Activated CD4-positive, alpha-beta T cell treated with anti-CD3 and anti-CD28 coated beads, Interleukin-2, amount 50 U/mL, for 4 hours (primary cell): ENCODE results near the gene IL5.

Experiments
- DNase-seq, 2 experiments: peaks; one replicate each; pipeline ENCODE4 v3.0.0-alpha.2; 2020

IL5 gene

DNA sequence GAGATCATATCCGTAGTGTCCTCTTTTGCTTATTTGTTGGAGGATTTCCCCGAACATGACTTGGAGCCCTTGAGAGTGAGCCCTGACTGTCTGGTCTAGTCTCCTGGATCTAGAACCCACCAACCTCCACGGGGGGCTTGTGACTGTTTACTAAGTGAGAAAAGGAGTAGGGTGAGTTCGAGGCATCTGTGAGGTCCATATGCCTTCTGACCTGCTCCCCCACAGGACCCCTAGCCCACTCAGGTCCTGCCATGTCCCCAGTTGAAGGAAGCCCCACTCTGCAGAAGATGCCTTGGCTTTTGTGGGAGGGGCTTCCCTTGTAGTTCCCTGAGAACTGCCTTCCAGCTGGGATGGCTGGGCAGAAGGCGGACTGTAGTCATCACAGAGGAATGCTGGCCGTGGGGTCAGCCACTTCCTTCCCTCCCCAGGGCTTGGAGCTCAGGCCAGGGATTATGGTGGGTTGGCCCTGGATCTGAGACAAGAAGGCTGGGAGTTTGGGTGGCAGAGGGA lies 45.8 kb downstream of the IL5 start:
- DNase-seq = no peak

DNA sequence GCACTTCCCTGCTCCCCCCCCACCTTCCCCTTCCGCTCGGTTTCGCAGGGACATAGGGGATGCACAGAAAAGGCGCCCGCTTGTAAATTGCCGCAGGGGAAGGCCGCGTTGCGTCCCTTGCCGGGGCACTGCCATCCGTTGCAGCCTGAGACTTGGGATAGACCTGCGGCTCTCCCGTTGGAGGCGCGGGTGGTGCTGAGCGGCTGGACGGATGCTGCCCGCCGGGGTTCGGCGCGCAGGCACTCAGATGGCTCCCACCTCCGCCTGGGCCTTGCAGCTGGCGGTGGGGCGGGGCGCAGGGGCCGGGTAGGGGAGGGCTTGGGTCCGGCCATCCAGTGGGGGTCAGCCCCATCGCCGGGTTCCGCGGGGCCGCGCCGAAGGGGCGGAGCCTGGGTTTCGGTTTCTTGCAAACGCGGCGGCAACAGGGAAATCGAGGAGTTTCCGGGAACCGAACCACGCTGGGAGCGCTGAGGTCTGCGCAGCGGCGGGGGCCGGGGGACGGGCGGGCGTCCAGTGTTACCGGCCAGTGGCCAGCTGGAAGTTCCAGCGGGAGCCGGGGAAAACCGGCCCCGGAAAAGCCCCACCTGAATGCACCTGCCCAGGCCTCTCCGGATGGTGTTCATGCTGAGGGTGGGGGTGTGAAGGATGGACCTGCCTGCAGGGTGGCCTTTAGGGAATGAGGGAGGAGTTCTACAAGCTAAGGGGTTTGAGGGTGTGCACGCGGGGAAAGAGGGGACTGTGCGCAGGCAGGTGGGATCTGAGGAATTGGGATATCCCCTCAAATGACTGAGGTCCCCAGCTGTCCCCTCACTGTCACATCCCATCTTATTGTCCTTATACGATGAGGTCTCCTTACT lies 46.5 kb downstream of the IL5 start:
- DNase-seq = peak in 1 of 2 experiments; percentile 66

DNA sequence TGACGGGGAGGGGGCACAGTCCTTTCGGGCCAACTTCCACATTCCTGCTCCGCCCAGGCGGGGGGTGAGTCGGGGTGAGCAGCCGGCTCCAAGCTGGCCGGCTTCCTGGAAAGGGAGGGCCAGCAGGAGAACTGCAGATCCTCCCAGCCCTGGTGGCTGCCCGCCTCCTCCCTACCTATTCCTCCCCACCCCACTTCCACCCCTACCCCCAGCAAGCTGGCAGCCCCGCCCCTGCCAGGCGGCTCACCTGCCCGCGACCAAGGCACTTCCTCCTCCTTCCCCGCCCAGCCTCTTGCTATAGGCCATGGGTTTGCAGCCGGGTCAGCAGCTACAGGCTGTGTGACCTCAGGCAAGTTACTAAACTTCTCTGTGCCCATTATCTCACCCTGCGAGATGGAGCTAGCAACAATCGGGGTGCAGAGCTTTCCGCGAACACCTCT lies 47.1 kb downstream of the IL5 start:
- peak; percentile 89 to 91 for DNase-seq

DNA sequence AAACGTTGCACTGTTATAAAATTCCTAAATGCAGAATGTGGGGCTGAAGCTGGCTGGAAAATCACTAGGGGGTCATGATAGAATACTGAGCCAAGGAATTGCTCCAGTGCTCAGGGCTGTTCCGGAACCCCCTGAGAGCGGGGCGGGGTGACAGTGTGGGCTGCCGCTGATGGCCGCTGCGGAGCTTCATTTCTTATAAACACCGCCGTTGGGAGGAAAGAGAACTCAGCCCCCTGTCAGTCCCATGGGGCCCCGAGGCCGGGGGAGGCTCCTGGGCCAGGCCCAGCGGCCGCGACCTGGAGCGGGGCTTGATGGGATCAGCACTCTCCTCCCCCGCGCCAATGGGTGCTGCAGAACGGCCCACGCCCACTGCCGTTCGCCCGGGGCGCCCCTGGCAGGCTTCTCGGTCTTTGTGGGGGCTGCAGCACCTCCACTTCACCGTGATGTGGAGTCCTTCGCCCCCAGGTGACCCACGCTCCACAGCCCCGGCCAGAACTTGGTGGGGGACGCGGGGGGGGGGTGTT lies 47.6 kb downstream of the IL5 start:
- DNase-seq = peak; percentile 72 to 79

DNA sequence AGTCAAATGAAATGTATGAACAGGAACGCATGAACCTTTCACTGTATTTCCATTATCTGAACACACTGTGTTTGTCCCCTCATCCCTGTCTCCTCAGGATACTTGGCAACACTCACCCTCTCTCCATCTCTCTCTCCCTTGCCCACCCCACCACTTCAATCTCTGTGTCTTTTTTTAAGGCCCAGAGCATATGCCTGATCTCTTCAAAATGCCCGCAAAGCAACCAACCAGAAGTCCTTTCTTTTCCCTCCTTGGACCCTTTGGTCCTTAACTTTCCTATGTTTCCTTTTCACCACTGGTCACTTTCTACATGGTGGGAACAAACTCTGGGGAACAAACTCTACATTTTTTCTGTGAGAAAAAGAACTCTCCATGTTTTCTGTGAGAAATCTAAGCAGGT lies 49.5 kb downstream of the IL5 start:
- DNase-seq = no peak

DNA sequence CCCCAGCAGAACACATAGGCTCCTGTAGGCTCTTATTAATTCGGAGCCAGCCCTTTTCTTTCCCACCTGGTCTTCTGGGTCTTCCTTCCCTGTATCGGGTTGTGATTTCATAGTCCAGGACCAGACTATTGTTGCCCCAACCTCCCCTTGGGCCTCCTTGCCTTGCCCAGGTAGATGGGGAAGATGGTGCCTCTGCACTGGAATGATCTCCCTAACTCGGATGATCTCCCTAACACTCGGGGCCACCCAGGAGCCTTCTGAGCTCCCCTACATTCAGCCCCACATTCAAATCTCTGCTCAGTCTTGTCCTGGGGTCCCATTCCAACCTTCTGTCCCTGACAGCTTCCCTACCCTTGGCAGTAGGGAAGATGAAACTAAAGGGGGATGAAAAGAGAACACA lies 50.1 kb downstream of the IL5 start:
- no peak for DNase-seq

DNA sequence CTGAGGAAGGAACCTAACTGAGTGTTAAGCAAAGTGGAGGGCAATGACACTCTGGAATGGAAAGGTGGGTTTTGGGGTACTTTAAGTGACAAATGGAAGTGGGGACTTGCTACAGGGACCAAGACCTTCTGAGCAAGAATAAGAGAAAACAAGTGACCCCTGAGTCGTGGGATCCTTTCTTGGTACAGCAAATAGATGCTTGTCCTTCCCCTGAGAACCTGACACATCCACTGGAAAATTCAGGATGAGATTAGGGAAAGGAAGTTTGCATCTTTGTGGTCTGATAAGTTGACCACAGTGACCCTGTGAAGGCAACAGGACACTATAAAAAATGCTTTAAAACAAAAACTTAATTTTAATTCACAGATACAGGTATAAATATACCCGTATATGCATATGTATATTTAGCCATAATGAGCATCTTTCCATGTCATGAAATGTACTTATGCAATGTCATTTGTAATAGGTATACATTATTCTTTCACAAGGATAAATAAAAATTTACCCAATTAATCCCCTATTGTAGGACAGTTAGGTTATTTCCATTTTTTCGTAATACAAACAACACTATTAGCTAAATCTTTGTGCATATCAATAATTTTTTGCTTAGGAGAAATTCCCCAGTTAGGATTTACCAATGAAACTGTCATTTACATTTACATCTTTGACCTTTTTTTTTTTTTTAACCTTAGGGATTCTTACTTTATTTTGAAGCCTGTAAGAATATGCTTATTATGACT lies 50.8 kb downstream of the IL5 start:
- DNase-seq = no peak
